Measurements from ENCODE around the gene SFPQ. TPM values are rescaled to one million over a fixed set of nuclear protein-coding genes. Genes with fewer than 3 reads are reported as not detected.
"Not testable (repeated sequence)": the region's sequence is repeated elsewhere in the genome, so short reads cannot be mapped to it uniquely, and the experiment has no call there.

The SFPQ gene
- total RNA-seq, 1 donor from 2014 or later, result 389 TPM

DNA sequence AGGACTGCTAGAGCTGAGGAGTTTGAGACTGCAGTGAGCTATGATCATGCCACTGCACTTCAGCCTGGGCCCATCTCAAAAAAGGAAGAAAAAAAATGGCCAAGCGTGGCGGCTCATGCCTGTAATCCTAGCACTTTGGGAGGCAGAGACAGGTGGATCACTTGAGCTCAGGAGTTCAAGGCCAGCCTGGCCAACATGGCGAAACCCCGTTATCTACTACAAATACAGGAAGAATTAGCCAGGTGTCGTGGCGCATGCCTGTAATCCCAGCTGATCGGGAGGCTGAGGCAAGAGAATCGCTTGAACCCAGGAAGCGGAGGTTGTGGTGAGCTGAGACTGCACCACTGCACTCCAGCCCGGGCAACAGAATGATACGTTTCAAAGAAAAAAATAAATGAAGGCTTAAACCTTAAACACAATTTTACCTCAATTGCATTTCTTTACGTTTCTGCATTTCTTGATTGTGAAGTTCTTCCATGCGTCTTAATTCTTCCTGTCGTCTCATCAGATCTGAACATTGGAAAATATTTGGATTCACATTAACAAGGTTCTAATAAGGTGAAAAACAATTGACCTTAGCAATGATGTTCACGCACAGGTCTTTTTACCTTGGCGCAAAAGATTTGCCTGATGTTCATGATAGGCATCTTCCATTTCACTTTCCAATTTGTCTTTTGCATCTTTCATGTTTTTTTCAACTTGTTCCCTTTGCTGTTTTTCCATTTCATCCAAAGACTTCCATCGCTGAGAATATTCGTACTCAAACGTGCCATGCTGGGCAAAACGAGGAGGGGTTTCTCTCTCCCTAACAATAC, 4.2 kb downstream of the SFPQ start:
- no peak for DNase-seq (ENCODE audit: low spot score)

DNA sequence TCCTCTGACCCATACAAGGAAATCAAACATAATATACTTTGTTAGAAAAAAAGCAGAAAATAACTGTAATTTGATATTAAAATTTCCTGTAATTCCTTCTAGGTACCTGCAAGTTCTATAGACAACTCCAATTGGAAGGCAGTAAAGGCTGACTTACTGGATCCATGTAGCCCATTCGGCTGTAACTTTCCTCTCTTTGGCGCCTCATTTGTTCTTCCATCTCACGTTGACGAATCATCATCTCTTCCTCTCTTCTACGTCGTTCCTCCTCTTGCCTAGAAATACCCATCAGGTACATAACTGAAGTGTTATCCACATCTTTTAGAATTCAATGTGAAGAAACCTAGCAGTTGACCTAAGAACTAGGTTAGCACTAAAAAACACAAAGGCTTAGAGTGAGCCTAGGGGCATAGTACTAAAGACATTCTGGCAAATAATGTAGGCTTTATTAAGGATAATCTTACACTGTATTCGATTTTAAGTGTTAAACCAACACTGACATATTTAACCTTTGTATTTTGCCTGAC, 5.1 kb downstream of the SFPQ start:
- no peak for DNase-seq (ENCODE audit: low spot score)

DNA sequence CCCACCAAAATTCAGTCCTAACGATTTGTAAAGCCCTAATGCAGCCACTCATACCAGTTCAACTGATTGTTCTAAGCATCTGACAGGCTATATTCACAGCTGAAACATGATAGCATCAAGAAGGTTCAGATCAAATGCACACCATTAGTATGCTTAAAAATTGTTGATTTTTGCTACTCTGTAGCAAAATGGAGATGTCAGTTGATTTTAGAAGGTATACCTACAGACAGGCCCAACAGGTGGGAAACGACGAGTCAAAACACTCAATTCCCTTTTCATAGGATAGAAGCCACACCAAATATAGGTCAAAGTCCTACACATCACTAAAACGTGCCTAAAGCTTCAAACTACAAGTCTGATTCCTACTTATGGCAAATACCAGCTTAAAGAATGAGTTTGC, 6.7 kb downstream of the SFPQ start:
- DNase-seq (ENCODE audit: low spot score), result no peak

DNA sequence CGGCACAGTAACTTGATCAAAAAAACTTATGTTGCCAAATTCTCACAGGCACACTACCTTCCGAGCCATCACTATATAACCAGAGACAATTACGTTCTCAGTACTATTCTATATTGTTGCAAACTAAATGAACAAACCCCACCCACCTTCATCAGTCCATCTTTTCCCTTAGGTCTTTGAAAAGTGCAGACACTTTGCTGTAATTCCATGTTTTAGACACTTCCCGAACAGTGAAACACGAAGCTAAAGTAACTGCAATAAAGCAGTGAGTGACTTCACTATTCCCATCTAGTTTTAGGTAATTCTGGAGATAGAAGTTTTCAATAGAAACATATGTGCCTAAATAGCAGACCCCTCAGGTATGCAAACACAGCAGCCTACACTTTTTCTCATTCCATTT, 7.7 kb downstream of the SFPQ start:
- DNase-seq (ENCODE audit: low spot score), result no peak

DNA sequence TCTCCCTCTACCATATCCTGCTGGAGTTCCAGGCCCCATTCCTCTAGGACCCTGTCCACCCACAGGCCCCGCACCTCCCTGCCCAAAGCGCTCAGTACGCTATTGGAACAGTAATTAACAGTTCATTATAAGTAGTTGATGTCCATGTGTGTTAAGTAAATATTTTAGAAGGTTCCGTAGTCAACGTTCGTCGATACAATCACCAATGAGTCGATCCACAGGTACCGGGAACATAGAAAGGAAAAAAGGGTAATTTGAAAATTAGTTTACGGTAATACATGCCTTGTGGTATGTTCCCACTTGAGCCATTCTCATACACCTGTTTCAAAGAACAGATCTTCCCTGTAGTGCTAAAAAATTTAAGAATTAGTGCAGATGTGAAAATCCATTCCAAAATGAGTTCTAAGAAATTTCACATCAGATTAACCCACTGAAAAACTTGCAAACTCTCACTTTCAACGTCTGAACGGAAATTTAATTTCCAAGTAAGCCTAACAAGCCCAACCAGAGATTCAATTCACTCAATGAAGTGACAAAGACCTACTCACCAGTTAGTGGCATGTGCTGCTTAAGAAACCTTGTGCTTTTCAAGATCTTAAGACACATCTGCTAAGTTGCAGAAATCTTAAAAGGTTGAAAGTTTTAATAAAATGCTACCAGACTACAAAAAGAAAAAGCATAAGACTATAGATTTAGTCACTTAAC, 8.3 kb downstream of the SFPQ start:
- DNase-seq (ENCODE audit: low spot score), result no peak

DNA sequence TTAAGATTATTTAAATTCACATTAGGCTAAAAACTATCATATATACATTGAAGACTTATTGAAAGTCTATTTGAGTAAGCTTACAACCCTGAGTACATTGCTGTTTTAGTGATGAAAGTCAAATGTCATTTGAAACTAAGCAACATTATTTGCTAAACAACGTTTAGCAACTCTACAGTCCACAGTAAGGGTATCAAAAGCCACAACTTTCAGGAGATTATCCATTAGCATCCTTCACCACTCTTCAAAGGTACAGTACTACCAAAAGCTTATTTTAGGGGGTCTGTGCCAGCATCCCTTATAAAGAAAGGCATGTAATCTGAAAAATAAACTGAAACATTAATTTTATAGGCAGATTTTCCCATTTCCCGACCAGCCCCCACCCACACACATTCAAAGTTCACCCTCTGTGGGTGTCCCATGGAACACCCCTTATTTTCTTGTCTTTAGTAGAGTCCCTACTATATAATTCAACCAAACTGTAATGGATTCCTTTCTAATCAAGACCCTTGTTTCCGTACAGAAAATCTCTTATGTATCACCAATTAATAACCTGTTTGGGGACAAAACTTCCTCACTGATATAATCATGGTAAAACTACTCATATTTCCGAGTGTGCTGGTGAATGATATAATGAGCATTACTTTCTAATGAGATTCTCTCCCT, 11.0 kb downstream of the SFPQ start:
- DNase-seq (ENCODE audit: low spot score), result no peak

DNA sequence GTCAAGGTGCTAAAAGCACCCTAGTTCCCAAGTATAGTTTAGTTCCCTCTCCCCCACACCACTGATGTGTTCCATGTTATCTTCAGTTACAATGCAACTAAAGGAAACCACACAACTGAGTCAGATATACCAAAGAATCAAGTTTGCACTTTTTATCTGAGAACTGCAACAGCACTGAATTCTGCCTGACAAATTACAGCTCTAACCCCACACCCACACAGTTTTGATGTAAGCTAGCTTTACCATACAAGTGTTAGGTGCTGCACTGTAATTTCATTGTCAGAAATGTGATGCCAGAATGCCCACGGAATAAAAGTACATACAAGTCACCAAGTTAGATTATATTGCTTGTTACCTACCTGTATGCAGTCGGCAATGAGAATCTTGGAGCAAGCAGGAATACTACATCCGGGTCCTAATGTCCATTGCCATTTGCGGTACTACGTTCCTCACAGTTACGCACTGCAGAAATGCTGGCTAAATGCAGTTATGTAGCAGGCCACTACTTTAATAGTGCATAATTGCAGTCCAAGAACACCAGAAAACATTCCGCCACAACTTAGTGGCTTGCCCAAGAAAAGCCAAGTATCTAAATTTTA, 12.1 kb downstream of the SFPQ start:
- DNase-seq (ENCODE audit: low spot score), result no peak

DNA sequence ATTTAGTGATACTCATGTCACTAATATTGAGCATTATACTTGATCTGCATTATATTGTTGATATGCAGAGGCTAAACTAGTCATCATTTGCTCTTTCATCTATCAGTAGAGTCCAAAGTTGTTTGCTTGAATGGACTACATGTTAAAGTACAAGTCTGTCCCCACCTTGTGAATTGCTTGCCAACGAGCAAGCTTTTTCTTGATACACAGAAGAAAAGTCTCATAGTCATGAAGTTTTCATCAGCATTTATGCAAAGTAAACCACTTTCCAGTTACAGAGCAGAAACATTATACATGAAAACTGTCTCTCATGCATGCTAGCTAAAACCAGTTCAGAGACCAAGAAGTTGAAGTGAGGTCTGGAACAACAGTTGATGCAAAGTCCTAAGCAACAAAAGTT, 13.0 kb downstream of the SFPQ start:
- DNase-seq (ENCODE audit: low spot score), result no peak

DNA sequence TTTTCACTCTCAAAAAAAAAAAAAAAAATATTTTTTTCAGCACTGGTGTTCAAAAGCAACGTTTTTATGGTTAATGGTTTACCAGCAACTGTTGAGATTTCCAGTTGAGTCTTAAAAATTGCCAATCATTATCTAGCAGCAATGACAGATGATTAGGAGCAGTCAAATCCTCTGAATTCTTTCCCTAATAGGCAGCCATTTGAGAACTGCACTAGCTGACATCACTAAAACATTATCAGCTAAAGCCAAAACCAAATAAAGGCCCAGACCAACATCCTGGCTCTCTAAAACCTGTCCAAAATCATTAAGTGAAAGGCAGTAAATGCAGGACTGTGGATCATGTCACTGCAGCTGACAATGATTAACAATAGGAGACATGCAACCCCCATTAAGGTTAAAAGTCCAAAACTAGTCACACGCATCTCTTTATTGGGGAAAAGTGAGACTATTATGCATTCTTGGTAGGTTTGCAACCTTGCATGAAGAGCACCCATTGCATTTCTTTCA, 14.0 kb downstream of the SFPQ start:
- DNase-seq (ENCODE audit: low spot score), result no peak

DNA sequence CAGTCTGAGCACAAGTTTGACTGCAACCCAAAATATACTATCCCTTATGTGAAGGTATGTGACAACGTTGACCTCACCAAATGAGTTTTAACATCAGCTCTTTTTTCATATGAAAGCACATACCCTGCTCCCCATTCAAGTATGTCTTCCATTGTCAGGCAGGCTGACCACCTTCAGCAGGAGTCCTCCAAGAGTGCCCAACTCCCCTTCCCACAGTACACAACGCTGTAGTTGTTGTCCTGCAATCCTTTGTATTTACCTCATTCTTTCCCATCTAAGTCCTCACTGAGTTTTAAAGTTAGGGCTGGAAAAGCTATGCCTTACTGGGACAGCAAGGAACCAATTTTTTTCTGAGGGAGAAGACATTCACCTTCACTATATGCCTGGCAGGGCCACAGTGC, 14.7 kb downstream of the SFPQ start:
- DNase-seq (ENCODE audit: low spot score), result no peak

DNA sequence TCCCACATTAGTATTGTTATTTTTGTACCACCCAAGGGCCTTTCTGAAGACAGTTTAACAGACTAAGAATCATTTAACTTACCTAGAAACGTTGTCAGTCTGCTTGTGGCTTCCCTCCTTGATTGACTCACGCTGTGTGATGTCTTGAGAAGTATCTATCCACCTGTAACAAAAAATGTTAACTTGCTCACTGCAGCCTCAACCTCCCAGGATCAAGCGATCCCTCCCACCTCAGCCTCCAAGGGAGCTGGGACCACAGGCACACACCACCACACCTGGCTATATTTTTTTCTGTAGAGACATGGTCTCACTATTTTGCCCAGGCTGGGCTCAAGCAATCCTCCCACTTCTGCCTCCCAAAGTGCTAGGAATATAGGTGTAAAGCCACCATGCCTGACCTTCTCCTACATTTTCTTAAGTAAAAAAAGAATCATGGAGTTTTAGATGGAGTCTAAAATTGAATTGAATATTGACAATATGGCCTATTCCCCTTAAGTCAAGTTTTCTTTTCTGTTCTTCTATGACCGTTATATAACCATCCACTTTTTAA, 15.6 kb downstream of the SFPQ start:
- no peak for DNase-seq (ENCODE audit: low spot score)

DNA sequence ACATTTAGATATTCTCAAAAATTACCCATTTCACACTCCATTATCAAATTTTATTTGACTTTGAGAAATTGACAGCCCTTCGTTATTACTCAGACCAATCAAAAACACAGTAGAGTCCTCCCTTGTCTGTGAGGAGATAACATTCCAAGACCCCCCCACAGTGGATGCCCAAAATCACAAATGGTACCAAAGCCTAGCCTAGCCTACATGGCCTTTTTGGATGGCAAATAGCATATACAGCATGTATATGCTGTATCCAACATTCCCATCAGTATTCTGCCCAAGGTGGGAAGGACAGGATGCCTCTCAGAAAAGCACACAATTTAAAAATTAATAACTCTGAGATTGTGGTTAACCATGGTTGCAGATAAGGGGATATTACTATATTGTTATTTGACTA, 17.3 kb downstream of the SFPQ start:
- DNase-seq (ENCODE audit: low spot score), result no peak

DNA sequence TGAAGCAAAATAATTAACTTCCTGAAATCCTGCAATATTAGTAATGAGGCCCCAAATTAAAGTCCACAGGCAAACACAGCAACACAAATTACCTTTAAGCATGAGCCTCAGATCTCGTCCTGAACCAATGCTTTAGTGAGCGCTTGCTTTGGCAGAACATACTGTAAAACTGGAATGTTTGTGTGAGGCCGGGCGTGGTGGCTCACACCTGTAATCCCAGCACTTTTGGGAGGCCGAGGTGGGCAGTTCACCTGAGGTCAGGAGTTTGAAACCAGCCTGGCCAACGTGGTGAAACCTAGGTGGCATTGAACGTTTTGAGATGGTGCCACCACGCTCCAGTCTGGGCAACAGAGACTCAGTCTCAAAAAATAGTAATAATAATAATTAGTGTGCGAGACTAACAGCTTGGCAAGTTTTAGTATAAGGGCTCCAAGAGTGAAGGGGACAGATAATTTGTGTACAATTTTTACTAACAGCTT, 17.8 kb downstream of the SFPQ start:
- DNase-seq (ENCODE audit: low spot score), result no peak

DNA sequence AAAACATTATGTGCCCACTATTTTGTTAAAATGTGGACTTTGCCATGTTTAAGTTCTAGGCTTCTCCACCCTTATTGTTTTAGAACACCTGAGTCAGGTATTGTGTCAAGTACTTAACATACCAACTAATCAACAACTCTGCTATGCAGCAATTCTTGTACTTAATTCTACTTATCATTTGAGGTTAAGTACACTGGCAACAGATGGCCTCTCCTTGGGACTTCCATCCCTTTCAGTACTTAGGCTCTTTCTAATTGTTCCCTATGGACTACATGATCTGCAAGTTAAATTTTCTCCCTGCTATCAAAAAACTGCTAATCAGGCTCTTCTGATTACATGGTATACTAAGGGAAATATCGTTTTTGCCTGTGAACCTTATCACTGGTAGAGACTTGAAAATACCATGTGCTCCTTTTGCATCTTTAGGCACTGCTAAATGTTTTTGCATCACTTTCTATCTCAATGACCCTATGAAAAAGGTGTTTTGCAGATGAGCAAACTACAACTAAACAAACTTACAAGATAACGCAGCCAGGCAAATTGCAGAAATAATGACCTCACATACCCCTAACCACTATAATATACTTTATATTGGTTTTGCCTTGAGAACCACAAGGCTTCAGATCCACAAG, 18.9 kb downstream of the SFPQ start:
- DNase-seq (ENCODE audit: low spot score), result no peak

DNA sequence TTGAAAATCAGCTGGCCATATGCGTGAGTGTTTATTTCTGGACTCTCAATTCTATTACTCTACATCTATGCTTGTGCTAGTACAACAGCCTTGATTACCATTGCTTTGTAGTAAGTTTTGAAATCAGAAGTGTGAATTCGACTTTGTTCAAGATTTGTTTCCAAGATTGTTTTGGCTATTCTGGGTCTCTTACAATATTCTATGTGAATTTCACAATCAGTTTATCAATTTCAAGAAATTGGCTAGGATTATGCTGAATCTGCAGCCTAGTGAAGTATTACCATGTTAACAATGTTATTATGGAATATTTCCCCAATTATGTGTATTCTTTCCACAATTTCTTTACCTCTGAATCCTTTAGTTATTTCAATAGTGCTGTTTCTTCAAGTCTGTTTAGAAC, 19.5 kb downstream of the SFPQ start:
- DNase-seq (ENCODE audit: low spot score), result no peak

DNA sequence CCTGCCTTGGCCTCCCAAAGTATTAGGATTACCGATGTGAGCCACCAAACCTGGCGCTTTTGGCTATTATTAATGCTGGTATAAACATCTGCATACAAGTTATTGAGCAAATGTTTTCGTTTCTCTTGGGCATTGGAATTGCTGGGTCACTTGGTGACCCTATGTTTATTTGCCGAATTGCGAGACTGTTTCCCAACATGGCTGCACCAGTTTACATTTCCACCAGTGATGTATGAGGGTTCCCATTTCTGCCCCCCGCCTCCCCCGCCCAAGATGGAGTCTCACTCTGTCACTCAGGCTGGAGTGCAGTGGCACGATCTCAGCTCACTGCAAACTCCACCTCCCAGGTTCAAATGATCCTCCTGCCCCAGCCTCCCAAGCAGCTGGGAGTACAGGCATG, 20.9 kb downstream of the SFPQ start:
- no peak for DNase-seq (ENCODE audit: low spot score)

DNA sequence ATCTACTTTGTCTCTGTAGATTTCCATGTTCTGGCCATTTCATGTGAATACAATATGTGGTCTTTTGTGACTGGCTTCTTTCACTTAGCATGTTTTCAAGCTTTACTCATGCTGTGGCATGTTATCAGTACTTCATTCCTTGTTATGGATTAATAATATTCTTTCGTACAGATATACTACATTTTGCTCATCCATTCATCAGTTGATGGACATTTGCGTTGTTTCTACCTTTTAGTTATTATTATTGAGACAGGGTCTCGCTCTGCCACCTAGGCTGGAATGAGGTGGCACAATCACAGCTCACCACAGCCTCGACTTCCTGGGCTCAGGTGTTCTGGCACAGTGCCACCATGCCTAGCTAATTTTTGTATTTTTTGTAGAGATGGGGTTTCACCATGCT, 21.4 kb downstream of the SFPQ start:
- no peak for DNase-seq (ENCODE audit: low spot score)

DNA sequence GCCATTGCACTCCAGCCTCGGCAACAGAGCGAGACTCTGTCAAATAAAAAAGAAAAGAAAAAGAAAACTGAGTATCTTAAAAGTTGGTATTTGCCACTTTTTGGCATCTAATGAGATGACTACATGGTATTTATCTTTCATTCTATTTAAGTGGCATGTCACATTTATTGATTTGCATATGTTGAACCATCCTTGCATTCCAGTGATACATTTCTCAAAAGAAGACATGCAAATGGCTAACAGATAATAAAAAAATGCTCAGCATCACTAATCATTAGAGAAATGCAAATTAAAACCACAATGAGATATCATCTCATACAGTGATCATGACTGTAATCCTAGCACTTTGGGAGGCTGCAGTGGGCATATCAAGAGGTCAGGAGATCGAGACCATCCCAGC, 28.1 kb downstream of the SFPQ start:
- DNase-seq (ENCODE audit: low spot score), result no peak

DNA sequence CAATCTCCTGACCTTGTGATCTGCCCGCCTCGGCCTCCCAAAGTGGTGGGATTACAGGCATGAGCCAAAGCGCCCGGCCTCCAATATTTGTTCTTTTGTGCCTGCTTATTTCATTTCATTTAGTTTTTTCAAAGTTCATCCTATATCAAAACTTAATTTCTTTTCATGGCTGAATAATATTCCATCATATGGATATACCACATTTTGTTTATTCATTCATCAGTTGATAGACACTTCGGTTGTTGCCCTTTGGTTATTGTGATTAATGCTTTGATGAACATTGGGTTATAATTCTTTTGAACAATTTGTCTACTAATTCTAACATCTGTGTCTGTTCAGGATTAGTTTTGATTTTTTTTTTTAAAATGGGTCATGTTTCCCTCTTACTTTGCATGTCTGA, 41.7 kb downstream of the SFPQ start:
- no peak for DNase-seq (ENCODE audit: low spot score)

DNA sequence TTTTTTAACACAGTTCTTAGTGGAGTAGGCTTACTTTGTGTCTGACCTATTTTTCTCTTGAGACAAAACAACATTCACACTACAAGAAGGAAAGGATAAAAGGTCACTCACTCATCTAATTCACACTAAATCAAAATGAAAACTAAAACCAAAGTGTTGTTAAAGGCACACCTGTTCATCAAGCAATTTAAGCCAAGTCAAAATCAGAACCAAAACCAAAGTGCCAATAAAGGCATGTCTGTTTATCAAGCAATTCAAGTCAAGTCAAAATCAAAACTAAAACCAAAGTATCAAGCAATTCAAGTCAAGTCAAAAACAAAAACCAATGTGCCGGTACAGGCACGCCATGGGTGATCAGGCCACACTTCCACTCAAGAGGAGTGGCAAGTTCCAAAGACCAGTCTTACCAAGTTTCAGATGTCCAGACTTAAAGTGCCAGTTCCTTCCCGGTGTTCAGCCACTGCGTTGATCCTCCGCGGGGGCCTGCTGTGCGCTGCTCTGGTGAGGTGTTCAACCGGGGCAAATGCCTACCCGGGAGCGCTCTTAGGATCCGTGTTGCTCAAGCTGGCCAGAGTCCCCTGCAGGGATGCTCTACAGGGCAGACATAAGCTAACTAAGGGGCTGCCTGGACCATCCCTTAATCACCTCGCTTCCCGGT, 46.9 kb downstream of the SFPQ start:
- not testable (repeated sequence) for DNase-seq (ENCODE audit: low spot score)

Data from ureter (tissue), 1 donor.